Trophoblast cell (in vitro differentiated cells and primary cell): Measurements from ENCODE around the gene SCN7A. TPM values are rescaled to one million over a fixed set of nuclear protein-coding genes. Genes with fewer than 3 reads are reported as not detected.

Experiments used
- DNase-seq, 2 donors: peaks; one replicate each; pipeline ENCODE4 v3.0.0-alpha.2; 2016
- H2AFZ ChIP-seq: 2 replicates; pipeline ENCODE4 v1.6.1; 2013; ENCODE audit warnings: low read length, moderate library complexity, mild to moderate bottlenecking; ENCODE audit not compliant: insufficient read depth, poor library complexity
- H2AK5ac ChIP-seq: 2 replicates; pipeline ENCODE4 v1.6.1; 2013; ENCODE audit warnings: mild to moderate bottlenecking, low read length
- H2BK120ac ChIP-seq: 2 replicates; pipeline ENCODE4 v1.6.1; 2013; ENCODE audit warnings: low read length, mild to moderate bottlenecking, moderate library complexity; ENCODE audit not compliant: insufficient read depth, poor library complexity
- H2BK12ac ChIP-seq: 2 replicates; pipeline ENCODE4 v1.6.1; 2013; ENCODE audit warnings: mild to moderate bottlenecking, low read length, moderate library complexity
- H2BK5ac ChIP-seq: 2 replicates; pipeline ENCODE4 v1.6.1; 2013; ENCODE audit warnings: low read length, low read depth, moderate library complexity, mild to moderate bottlenecking; ENCODE audit not compliant: poor library complexity
- H3K14ac ChIP-seq: 2 replicates; pipeline ENCODE4 v1.6.1; 2013; ENCODE audit warnings: mild to moderate bottlenecking, low read length
- H3K18ac ChIP-seq: 2 replicates; pipeline ENCODE4 v1.6.1; 2013; ENCODE audit warnings: mild to moderate bottlenecking, low read length
- H3K23ac ChIP-seq: 2 replicates; pipeline ENCODE4 v1.6.1; 2013; ENCODE audit warnings: low read length
- H3K27ac ChIP-seq: 2 replicates; pipeline ENCODE4 v1.5.1; 2013; ENCODE audit warnings: low read depth, mild to moderate bottlenecking, inconsistent platforms, low read length, moderate library complexity
- H3K27me3 ChIP-seq: 2 replicates; pipeline ENCODE4 v1.6.1; 2013; ENCODE audit warnings: inconsistent platforms, mild to moderate bottlenecking, low read length, moderate library complexity; ENCODE audit not compliant: insufficient read depth
- H3K36me3 ChIP-seq, 2 experiments: 1 replicate in 1 of 2; 2 replicates in 1 of 2; pipeline ENCODE4 v1.6.1; 2013; ENCODE audit warnings: low read length in 2 of 2, mild to moderate bottlenecking in 2 of 2, moderate library complexity in 1 of 2; ENCODE audit not compliant: insufficient read depth in 2 of 2, control insufficient read depth in 1 of 2
- H3K4ac ChIP-seq: 2 replicates; pipeline ENCODE4 v1.6.1; 2013; ENCODE audit warnings: low read depth, mild to moderate bottlenecking, low read length, moderate library complexity
- H3K4me1 ChIP-seq, 2 experiments: 1 replicate in 1 of 2; 2 replicates in 1 of 2; pipeline ENCODE4 v1.6.1; 2013; ENCODE audit warnings: low read length in 2 of 2, mild to moderate bottlenecking in 2 of 2, moderate library complexity in 1 of 2; ENCODE audit not compliant: insufficient read depth in 2 of 2, control insufficient read depth in 1 of 2
- H3K4me2 ChIP-seq: 2 replicates; pipeline ENCODE4 v1.6.1; 2013; ENCODE audit warnings: inconsistent platforms, mild to moderate bottlenecking, low read length, moderate library complexity
- H3K4me3 ChIP-seq: 2 replicates; pipeline ENCODE4 v1.5.1; 2013; ENCODE audit warnings: mild to moderate bottlenecking, low read depth, low read length, inconsistent platforms
- H3K79me1 ChIP-seq: one replicate; pipeline ENCODE4 v1.6.1; 2013; ENCODE audit warnings: low read length
- H3K79me2 ChIP-seq: 2 replicates; pipeline ENCODE4 v1.6.1; 2013; ENCODE audit warnings: low read length, mild to moderate bottlenecking; ENCODE audit not compliant: control insufficient read depth, insufficient read depth, poor library complexity
- H3K9ac ChIP-seq: 2 replicates; pipeline ENCODE4 v1.6.1; 2013; ENCODE audit warnings: mild to moderate bottlenecking, low read length
- H3K9me3 ChIP-seq: 2 replicates; pipeline ENCODE4 v1.6.1; 2013; ENCODE audit warnings: low read depth, mild to moderate bottlenecking, control low read depth, inconsistent platforms, low read length; ENCODE audit not compliant: insufficient read depth
- H4K12ac ChIP-seq: 2 replicates; pipeline ENCODE4 v1.6.1; 2013; ENCODE audit warnings: low read depth, mild to moderate bottlenecking, low read length, moderate library complexity
- H4K8ac ChIP-seq: 2 replicates; pipeline ENCODE4 v1.6.1; 2013; ENCODE audit warnings: low read depth, mild to moderate bottlenecking, low read length, moderate library complexity
- H4K91ac ChIP-seq: one replicate; pipeline ENCODE4 v1.6.1; 2013; ENCODE audit warnings: low read depth, mild to moderate bottlenecking, low read length, moderate library complexity
- WGBS: extraction: QIAGEN DNeasy Blood & Tissue Kit; methylation state at CpG from one replicate; pipeline ENCODE4 v1.1.7; 2013; ENCODE audit warnings: missing lambda C conversion rate; ENCODE audit not compliant: insufficient read length, insufficient coverage; ENCODE audit errors: extremely low coverage; 5-methylcytosine and 5-hydroxymethylcytosine counted together
- polyA plus RNA-seq: library from polyadenylated mRNA; stranded (reverse); fragments of 200-250 nt; gene quantifications from 2 replicates; pipeline ENCODE4 v1.2.3, GENCODE V29; 2013

SCN7A gene
- polyA plus RNA-seq, result 0.01 and 0.04 TPM in 2 replicates

- no peaks in the 10 kb centered on the region for H3K79me2 ChIP-seq
- H3K79me1 ChIP-seq, result no peaks in the 10 kb centered on the region
- H2BK120ac ChIP-seq, result no peak within 1 kb of the TSS
- peak within 1 kb of the TSS; percentile 0 for H3K4me2 ChIP-seq
- no peak within 1 kb of the TSS for H2BK12ac ChIP-seq
- DNase-seq, result no peak
- peaks cover 3% of the 10 kb centered on the region for H3K27me3 ChIP-seq
- no peak within 1 kb of the TSS for H3K18ac ChIP-seq
- H2AFZ ChIP-seq, result no peak within 1 kb of the TSS
- H4K91ac ChIP-seq, result no peak within 1 kb of the TSS
- no peak within 1 kb of the TSS for H3K4me3 ChIP-seq
- H3K4ac ChIP-seq, result no peak within 1 kb of the TSS
- no CpG with 5 or more reads among the region's 16 CpGs for WGBS
- no peak within 1 kb of the TSS for H2BK5ac ChIP-seq
- no peak within 1 kb of the TSS for H3K23ac ChIP-seq
- no peaks in the 10 kb centered on the region for H3K4me1 ChIP-seq
- no peak within 1 kb of the TSS for H3K14ac ChIP-seq
- no peak within 1 kb of the TSS for H4K8ac ChIP-seq
- H3K36me3 ChIP-seq, result no peaks in the 10 kb centered on the region
- no peak within 1 kb of the TSS for H4K12ac ChIP-seq
- H3K27ac ChIP-seq, result no peak within 1 kb of the TSS
- H3K9ac ChIP-seq, result peak within 1 kb of the TSS; percentile 46
- H2AK5ac ChIP-seq, result no peak within 1 kb of the TSS
- H3K9me3 ChIP-seq, result peaks cover 2% of the 10 kb centered on the region
Observed at GRCh38 chr2:166494140-166494624, at the start of gene SCN7A. Gene SCN7A, minus strand, starts transcription at chr2:166494249. Its CDS starts 16,553 bp downstream, at chr2:166477696.

GRCh38 chr2:166539340-166540162, 45.5 kb upstream of the SCN7A start:
- Histone ChIP-seq H3K9me3 (no peaks in the 10 kb centered on the region), H2AK5ac (no peak overlapping the region), H4K12ac (no peak overlapping the region), H3K23ac (no peak overlapping the region), H3K4ac (no peak overlapping the region), H3K79me2 (no peaks in the 10 kb centered on the region), H3K14ac (no peak overlapping the region), H3K4me1 (no peaks in the 10 kb centered on the region), H3K27ac (no peak overlapping the region), H2BK120ac (no peak overlapping the region), H3K4me3 (no peak overlapping the region), H4K91ac (no peak overlapping the region), H2BK12ac (no peak overlapping the region), H3K4me2 (no peak overlapping the region), H3K79me1 (no peaks in the 10 kb centered on the region), H3K27me3 (no peaks in the 10 kb centered on the region), H2BK5ac (no peak overlapping the region), H3K18ac (no peak overlapping the region), H2AFZ (no peak overlapping the region), H4K8ac (no peak overlapping the region), H3K36me3 (no peaks in the 10 kb centered on the region), H3K9ac (no peak overlapping the region)
- peak; percentile 14 to 81 for DNase-seq
- no CpG with 5 or more reads among the region's 9 CpGs for WGBS

- Histone ChIP-seq H3K18ac (no peak overlapping the region), H3K27me3 (no peaks in the 10 kb centered on the region), H3K79me1 (no peaks in the 10 kb centered on the region), H4K8ac (no peak overlapping the region), H3K36me3 (no peaks in the 10 kb centered on the region), H3K4ac (no peak overlapping the region), H2BK5ac (no peak overlapping the region), H3K23ac (no peak overlapping the region), H2BK12ac (no peak overlapping the region), H3K79me2 (no peaks in the 10 kb centered on the region), H3K4me2 (no peak overlapping the region), H3K9me3 (no peaks in the 10 kb centered on the region), H2AFZ (no peak overlapping the region), H2AK5ac (no peak overlapping the region), H3K9ac (no peak overlapping the region), H4K91ac (no peak overlapping the region), H3K14ac (no peak overlapping the region), H2BK120ac (no peak overlapping the region), H3K4me1 (no peaks in the 10 kb centered on the region), H3K27ac (no peak overlapping the region), H4K12ac (no peak overlapping the region), H3K4me3 (no peak overlapping the region)
- no peak for DNase-seq
- whole genome bisulfite sequencing, result no CpG with 5 or more reads among the region's 2 CpGs
Observed at GRCh38 chr2:166536111-166536510, 42.1 kb upstream of the SCN7A start.

GRCh38 chr2:166521155-166521554, 27.1 kb upstream of the SCN7A start:
- H2AFZ ChIP-seq, result no peak overlapping the region
- WGBS, result no CpG with 5 or more reads among the region's 3 CpGs
- H2BK12ac ChIP-seq, result no peak overlapping the region
- H3K4me3 ChIP-seq, result no peak overlapping the region
- no peak overlapping the region for H4K12ac ChIP-seq
- no peak overlapping the region for H3K9ac ChIP-seq
- no peak overlapping the region for H2BK120ac ChIP-seq
- no peak overlapping the region for H2AK5ac ChIP-seq
- no peaks in the 10 kb centered on the region for H3K79me2 ChIP-seq
- H3K18ac ChIP-seq, result no peak overlapping the region
- H3K4me1 ChIP-seq, result no peaks in the 10 kb centered on the region
- no peak for DNase-seq
- no peak overlapping the region for H2BK5ac ChIP-seq
- H4K8ac ChIP-seq, result no peak overlapping the region
- H3K9me3 ChIP-seq, result no peaks in the 10 kb centered on the region
- no peak overlapping the region for H3K23ac ChIP-seq
- H3K4me2 ChIP-seq, result no peak overlapping the region
- H3K36me3 ChIP-seq, result no peaks in the 10 kb centered on the region
- H3K79me1 ChIP-seq, result no peaks in the 10 kb centered on the region
- no peak overlapping the region for H3K27ac ChIP-seq
- H3K27me3 ChIP-seq, result no peaks in the 10 kb centered on the region
- H3K4ac ChIP-seq, result no peak overlapping the region
- no peak overlapping the region for H3K14ac ChIP-seq
- no peak overlapping the region for H4K91ac ChIP-seq
